Measurements from ENCODE around the gene BMPR1A. TPM values are rescaled to one million over a fixed set of nuclear protein-coding genes. Genes with fewer than 3 reads are reported as not detected.

The BMPR1A gene
- total and polyA plus RNA-seq, 9 of the 15 experiments (the other 6 are each of a cell fraction or from before 2014, with no cell fraction given): 1.6 to 17.5 (median 9.1) TPM

GRCh38 chr10:86715836-86716235 lies 40.6 kb upstream of the BMPR1A start:
- Histone ChIP-seq H3K9me3 (replicated peaks; ENCODE audit: control insufficient read depth, insufficient read depth, low read depth, low read length) (no peaks in the 10 kb centered on the region), H3K79me2 (ENCODE audit: control insufficient read depth, insufficient read depth, low read length) (no peaks in the 10 kb centered on the region), H4K20me1 (replicated peaks; ENCODE audit: control insufficient read depth, insufficient read depth, low read length) (no peaks in the 10 kb centered on the region), H3K27me3 (ENCODE audit: control insufficient read depth in 2 of 2, insufficient read depth in 2 of 2, low read length in 2 of 2) (no peaks in the 10 kb centered on the region), H3K4me1 (replicated peaks in 1 of 2; ENCODE audit: control insufficient read depth in 2 of 2, insufficient read depth in 2 of 2, low read length in 2 of 2) (peaks cover 3 to 17% of the 10 kb centered on the region in 2 experiments; a peak in 4 of 5 replicates), H3K9me1 (ENCODE audit: control insufficient read depth, insufficient read depth, low read length) (no peaks in the 10 kb centered on the region), H2AFZ (ENCODE audit: low read depth, low read length) (no peak overlapping the region), H3K4me2 (ENCODE audit: insufficient read depth, low read length) (no peak overlapping the region), H3K9ac (ENCODE audit: insufficient read depth in 1 of 2, low read depth in 2 of 2, low read length in 2 of 2) (no peak overlapping the region), H3K4me3 (no peak overlapping the region), H3K36me3 (ENCODE audit: control insufficient read depth, insufficient read depth, low read length) (no peaks in the 10 kb centered on the region), H3K27ac (ENCODE audit: extremely low read depth, low read depth, low read length) (no peak overlapping the region)
- POLR2A ChIA-PET: interaction anchor here (1.1 kb wide), 1 partner anchor 10 kb away, joined by 4 read pairs; no protein-coding TSS in a partner anchor
- TF ChIP-seq NELFE (IDR thresholded peaks at IDR 0.05; ENCODE audit: insufficient read depth, insufficient read length): no peak
- ATAC-seq (no peak), DNase-seq (ENCODE audit: extremely low read depth in 1 of 4, low spot score in 3 of 4) (no peak), FAIRE-seq (no peak)
- CTCF ChIA-PET (ENCODE audit: low intra/inter-chr PET ratio): no interaction called here
- in situ Hi-C loops (cut with MboI) (no loop called here), intact Hi-C loops (cut with micrococcal nuclease) (no loop called here)
- 38% methylated on average over 2 of the region's 5 CpGs for WGBS (ENCODE audit: insufficient coverage, low coverage, missing lambda C conversion rate)
- BruUV-seq (replicated peaks): no TSS peak

GRCh38 chr10:86716466-86716865 lies 40.0 kb upstream of the BMPR1A start:
- FAIRE-seq (no peak), DNase-seq (ENCODE audit: extremely low read depth in 1 of 4, low spot score in 3 of 4) (no peak), ATAC-seq (no peak)
- Histone ChIP-seq H3K27ac (ENCODE audit: extremely low read depth, low read depth, low read length) (no peak overlapping the region), H3K4me3 (no peak overlapping the region), H3K9me3 (replicated peaks; ENCODE audit: control insufficient read depth, insufficient read depth, low read depth, low read length) (no peaks in the 10 kb centered on the region), H2AFZ (ENCODE audit: low read depth, low read length) (no peak overlapping the region), H3K9me1 (ENCODE audit: control insufficient read depth, insufficient read depth, low read length) (no peaks in the 10 kb centered on the region), H3K4me1 (replicated peaks in 1 of 2; ENCODE audit: control insufficient read depth in 2 of 2, insufficient read depth in 2 of 2, low read length in 2 of 2) (peaks cover 7 to 10% of the 10 kb centered on the region in 2 experiments; a peak in 4 of 5 replicates), H3K36me3 (ENCODE audit: control insufficient read depth, insufficient read depth, low read length) (no peaks in the 10 kb centered on the region), H3K4me2 (ENCODE audit: insufficient read depth, low read length) (no peak overlapping the region), H3K79me2 (ENCODE audit: control insufficient read depth, insufficient read depth, low read length) (no peaks in the 10 kb centered on the region), H3K9ac (ENCODE audit: insufficient read depth in 1 of 2, low read depth in 2 of 2, low read length in 2 of 2) (no peak overlapping the region), H4K20me1 (replicated peaks; ENCODE audit: control insufficient read depth, insufficient read depth, low read length) (no peaks in the 10 kb centered on the region), H3K27me3 (ENCODE audit: control insufficient read depth in 2 of 2, insufficient read depth in 2 of 2, low read length in 2 of 2) (no peaks in the 10 kb centered on the region)
- in situ Hi-C loops (cut with MboI) (no loop called here), intact Hi-C loops (cut with micrococcal nuclease) (no loop called here)
- TF ChIP-seq ZNF146 (CRISPR knock-in tag; IDR thresholded peaks at IDR 0.05; ENCODE audit: unreplicated experiment) (no peak), FOS (IDR thresholded peaks at IDR 0.05; ENCODE audit: extremely low read depth, insufficient read length) (no peak), ZNF639 (CRISPR knock-in tag; conservative IDR thresholded peaks at IDR 0.05 in 1 of 2, IDR thresholded peaks at IDR 0.05 in 1 of 2) (no peak), TOE1 (IDR thresholded peaks at IDR 0.05; ENCODE audit: borderline replicate concordance) (no peak), TOE1 (CRISPR knock-in tag; IDR thresholded peaks at IDR 0.05; ENCODE audit: borderline replicate concordance, low read depth) (no peak), DNMT1 (IDR thresholded peaks at IDR 0.05) (no peak), FOXJ3 (CRISPR knock-in tag; IDR thresholded peaks at IDR 0.05) (no peak), NFIX (CRISPR knock-in tag; IDR thresholded peaks at IDR 0.05; ENCODE audit: low read depth) (no peak), NCOA2 (IDR thresholded peaks at IDR 0.05; ENCODE audit: partially characterized antibody in 2 of 2) (no peak), GTF2F1 (IDR thresholded peaks at IDR 0.05; ENCODE audit: low read depth, low read length) (no peak), ZNF766 (CRISPR knock-in tag; conservative IDR thresholded peaks at IDR 0.05) (no peak), MEIS2 (IDR thresholded peaks at IDR 0.05; ENCODE audit: partially characterized antibody) (no peak), ZFP36 (IDR thresholded peaks at IDR 0.05; ENCODE audit: low read depth, low read length, partially characterized antibody) (no peak), ZNF124 (CRISPR knock-in tag; IDR thresholded peaks at IDR 0.05) (no peak)
- CTCF ChIA-PET (ENCODE audit: low intra/inter-chr PET ratio): no interaction called here
- POLR2A ChIA-PET: no interaction called here
- WGBS (ENCODE audit: insufficient coverage, low coverage, missing lambda C conversion rate): 27% methylated on average over 3 of the region's 13 CpGs
- BruUV-seq (replicated peaks): no TSS peak

Data from K562 (cell line).